Measurements from ENCODE around the gene ARID3C.

ARID3C gene

DNA sequence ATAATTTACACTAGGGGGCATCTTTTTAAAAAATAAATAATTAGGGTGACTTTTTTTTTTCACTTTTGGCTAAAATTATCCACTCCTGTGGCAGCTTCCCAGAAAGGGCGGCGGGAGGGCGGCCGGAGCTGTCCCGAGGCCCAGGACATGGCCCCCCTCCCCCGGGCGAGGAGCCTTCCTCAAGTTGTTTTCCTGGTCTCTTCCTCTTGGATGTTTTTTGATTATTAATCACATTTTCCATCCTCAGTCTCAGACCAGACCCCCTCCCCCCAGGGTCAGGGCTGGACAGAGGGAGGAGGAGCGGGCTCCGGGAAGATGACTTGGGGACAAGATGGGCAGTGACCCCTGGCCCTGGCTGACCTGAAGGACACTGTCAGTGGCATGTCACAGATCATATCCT, 34.7 kb downstream of the ARID3C start:
- DNase-seq (ENCODE audit: low read depth, low spot score), result no peak

DNA sequence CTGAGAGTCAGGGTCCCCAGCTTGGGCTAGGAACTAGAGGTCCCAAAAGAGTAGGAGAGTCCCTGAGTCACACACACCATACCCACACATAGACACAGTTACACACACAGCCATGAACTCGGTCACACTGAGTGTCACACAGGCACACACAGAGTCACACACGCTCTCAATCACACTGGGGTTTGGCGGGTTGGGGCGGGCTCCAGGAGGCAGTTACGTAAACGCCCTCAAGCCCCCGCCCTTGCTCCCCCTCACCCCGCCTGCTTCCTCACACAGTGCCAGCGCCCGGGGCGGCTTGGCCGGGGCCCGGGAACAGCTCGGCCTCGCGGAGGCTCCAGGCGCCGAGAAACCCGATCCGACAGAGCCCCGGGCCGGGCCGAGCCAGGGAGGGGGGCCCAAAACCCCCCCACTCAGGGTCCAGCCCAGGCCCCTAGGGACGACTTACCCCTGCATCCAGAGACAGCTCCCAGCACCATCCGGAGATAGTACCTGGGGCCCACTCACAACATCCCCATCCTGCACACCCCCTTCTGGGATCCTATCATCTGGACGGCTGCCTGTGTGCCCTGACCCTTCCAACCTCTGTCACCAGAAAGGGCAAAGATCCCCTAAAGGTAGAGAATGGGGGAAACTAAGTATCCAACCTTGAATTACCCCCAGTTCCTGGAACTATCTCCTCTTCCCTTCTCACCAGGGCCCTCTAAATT, 35.8 kb downstream of the ARID3C start:
- DNase-seq (ENCODE audit: low read depth, low spot score), result no peak

DNA sequence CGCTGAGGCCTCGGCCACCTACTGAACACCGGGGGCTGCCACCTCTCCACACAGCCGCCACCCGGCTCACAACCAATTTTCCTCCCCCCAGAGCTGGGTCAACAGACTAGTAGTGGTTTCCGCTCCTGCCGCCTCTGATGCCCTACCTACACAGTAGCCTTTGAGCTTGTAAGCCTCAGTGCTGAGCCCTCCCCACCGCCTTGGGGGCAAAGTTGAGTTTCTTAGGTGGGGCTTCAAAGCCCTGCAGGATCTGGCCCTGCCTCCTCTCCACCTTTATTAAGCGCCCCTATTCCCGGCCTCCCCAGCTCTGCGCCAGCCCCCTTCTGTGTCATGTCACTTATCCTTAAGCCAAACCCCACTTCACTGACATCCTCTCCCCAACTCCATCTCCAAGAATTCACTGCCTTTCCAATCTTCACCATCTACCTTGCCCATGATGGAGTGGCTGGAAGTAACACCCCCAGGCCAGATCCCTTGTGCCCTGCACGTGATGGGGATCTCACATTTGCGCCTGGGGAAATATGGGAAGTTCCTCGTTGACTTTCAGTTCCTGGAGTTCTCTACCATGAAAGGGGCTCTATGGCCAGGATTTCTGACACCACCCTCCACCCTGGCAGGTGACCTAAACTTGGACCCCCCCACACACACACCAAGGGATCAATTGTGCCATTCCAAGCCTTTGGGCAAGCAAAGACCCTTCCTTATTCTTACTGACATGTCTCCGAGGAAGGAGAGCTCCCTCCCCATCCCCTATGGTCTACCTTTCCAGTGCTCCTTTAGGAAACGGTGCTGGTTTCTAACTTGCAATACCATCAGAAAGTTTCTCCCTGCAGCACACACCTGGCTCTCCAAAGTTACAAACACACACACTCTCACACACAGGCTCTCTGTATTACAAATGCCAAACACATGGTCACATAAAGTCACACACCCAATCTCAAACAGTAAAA, 36.7 kb downstream of the ARID3C start:
- no peak for DNase-seq (ENCODE audit: low read depth, low spot score)

- peak; percentile 45 for DNase-seq (ENCODE audit: low read depth, low spot score)
Observed at GRCh38 chr9:34591248-34591916, 37.5 kb downstream of the ARID3C start.

- DNase-seq (ENCODE audit: low read depth, low spot score), result no peak
Observed at GRCh38 chr9:34590381-34591247, 38.3 kb downstream of the ARID3C start.

DNA sequence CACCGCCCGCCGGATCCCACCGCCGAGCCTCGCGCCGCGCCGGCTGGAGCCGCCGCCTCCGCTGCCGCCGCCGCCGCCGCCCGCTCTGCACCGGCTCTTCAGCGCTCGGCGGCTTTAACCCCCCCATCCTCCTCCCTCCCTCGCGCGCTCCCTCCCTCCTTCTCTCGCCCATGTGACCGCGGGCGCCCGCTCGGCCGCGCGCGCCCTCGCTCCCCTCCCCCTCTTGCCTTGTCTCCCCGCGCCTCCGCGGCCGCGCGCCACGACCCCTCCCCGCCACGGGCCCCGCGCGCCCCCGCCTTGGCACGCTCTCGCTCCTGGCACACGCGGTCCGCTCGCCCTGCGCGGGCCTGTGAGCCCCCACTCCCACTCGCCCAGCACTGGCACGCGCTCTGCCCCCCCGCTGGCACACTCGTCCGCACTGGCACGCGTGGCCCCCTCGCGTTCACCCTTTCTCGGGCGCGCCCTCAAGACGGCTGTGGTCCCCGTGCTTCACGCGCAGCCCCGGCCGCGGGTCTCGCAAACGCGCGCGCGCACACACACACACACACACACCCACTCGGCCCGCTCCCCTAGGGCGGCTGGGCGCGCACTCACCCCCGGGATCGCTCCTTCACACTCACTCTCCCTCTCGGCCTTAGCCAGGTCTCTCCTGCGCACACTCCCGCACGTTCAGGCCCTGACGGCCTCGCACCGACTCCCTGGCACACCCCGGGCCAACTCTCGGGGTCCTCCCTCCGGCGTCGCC, 39.1 kb downstream of the ARID3C start, which contains the start of gene CNTFR:
TSS of gene CNTFR (minus strand) at position 89 of the 745 bp plus-strand sequence. CDS start 20,743 bp downstream, outside the sequence.
- DNase-seq (ENCODE audit: low read depth, low spot score), result no peak

DNA sequence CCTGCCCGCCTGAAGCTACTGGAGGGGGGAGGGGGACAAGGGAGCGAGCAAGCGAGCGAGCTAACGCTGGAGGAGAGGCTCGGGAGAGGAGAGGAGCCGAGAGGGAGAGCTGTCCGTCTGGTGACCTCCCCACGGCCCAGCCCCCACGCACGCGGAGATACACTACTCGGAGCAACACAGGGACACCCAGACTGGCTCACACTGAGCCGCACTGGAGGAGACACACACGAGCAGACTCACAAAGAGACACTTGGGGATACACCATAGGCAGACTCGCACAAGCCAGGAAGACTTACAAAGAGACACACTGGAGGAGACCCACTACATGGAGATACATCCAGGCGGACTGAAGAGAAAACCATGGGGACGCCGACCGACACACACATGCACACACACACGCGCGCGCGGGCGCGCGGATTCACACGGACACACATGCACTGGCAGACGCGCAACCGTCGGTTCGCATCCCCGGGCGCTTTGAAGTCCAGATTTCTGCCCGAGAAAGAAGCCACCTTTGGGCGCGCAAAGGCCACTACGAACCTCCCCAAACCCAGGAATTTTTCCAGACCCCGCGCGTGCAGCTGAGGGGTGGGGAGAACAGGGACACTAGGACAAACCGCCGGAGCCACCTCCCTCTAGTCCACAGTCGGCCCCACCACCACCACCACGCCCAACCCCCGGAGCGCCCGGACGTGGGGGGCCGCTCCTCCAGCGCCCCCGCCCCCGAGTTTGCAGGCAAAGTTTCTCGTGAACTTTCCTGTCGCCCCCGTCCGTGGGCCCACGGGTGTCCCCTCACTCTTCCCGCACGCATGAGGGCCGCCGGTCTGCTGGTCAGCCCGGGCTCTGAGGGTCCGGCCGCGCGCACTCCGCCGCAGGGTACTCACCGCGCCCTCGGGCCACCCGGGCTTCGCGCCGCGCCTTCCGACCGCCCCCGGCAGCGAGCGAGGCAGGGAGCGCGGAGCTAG, 39.9 kb downstream of the ARID3C start:
- no peak for DNase-seq (ENCODE audit: low read depth, low spot score)

DNA sequence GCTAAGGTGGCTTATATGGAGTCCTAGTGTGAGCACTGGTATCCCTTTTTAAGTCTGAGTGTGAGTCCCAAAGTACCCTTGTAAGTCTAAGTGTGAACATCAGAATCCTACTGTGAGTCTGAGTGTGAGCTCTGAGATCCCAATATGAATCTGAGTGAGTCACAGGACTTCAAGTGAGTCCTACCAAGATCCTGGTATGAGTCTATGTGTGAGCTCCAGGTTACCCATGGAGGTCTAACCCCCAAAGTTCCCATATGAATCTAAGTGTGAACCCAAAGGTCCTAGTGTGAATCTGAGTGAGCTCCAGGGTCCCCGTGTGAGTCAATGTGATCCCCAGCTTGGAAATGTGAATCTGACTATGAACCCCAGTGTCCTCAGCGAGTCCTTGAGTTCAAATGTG, 41.6 kb downstream of the ARID3C start:
- DNase-seq (ENCODE audit: low read depth, low spot score), result no peak

GRCh38 chr9:34585946-34586669, 42.8 kb downstream of the ARID3C start:
- DNase-seq (ENCODE audit: low read depth, low spot score), result no peak

DNA sequence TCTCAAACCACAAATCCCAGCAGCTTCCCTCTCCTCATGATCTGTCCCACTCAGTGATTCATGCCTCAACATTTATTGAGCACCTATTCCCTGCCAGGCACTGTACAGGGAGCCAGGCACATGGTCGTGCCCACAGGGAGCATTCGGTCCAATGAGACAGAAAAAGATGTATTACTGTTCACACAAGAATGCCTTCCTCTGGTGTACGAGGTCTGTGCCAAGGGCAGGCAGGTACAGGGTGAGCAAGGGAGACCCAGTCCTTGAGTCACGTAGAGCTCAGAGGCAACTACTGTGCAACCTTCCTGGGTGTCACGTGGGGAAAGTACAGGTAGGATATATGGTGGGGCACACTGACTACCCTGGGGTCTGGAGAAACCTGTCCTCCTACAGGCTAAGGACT, 43.9 kb downstream of the ARID3C start:
- no peak for DNase-seq (ENCODE audit: low read depth, low spot score)

GRCh38 chr9:34582787-34583186, 46.1 kb downstream of the ARID3C start:
- DNase-seq (ENCODE audit: low read depth, low spot score), result no peak

- no peak for DNase-seq (ENCODE audit: low read depth, low spot score)
Observed at GRCh38 chr9:34581318-34581717, 47.5 kb downstream of the ARID3C start.

DNA sequence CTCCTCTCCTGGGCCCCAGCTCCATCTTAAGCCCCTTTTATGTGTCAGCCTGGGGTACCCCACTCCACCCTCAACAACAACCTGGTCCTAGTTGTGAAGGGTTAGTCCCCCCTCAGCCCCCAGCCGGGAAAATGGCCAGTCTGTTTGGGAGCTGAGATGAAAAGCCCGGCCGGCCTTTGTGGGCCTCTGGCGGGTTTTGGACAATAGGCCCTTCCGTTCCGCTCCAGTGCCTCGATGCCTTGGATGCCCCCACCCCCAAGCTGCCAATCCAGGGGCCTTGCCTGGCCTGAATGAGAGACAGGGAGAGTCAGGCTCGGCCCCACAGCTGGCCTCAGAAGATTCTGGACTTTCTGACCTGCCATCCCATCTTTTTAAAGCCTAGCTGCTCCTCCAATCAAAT, 48.5 kb downstream of the ARID3C start:
- DNase-seq (ENCODE audit: low read depth, low spot score), result no peak

- DNase-seq (ENCODE audit: low read depth, low spot score), result no peak
Observed at GRCh38 chr9:34579808-34580163, 49.1 kb downstream of the ARID3C start.

DNA sequence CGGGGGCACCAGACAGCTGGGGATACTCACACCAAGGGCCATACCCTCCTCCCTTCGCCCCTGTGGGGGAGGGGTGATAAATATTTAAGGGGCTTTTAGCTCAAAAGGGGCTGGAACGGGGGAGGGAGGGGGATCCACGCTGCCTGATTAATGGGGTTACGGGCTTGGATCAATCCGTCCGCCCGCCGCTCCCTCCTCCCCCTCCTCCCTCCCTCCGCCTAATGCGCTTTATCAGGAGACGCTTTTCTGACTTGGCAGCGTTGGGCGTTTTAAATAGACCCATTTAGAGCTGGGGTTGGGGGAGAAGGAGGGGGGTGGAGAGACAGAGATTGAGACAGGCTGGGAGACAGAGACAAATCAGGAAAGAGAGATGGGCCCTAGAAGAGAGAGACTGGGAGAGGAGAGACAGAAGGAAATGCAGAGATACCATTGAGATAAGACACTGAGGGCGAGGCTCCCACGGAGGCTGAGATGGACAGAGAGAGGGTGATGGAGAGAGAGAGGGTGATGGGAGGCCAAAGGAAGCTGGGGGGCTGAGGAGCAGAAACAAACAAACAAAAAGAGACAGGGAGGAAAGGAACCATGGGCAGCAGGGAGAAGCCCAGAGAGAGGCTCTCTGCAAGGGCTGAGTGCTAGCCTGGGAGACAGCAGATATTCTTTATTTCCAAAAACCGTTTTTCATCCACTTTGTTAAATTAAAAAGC, 49.6 kb downstream of the ARID3C start:
- DNase-seq (ENCODE audit: low read depth, low spot score), result no peak

DNA sequence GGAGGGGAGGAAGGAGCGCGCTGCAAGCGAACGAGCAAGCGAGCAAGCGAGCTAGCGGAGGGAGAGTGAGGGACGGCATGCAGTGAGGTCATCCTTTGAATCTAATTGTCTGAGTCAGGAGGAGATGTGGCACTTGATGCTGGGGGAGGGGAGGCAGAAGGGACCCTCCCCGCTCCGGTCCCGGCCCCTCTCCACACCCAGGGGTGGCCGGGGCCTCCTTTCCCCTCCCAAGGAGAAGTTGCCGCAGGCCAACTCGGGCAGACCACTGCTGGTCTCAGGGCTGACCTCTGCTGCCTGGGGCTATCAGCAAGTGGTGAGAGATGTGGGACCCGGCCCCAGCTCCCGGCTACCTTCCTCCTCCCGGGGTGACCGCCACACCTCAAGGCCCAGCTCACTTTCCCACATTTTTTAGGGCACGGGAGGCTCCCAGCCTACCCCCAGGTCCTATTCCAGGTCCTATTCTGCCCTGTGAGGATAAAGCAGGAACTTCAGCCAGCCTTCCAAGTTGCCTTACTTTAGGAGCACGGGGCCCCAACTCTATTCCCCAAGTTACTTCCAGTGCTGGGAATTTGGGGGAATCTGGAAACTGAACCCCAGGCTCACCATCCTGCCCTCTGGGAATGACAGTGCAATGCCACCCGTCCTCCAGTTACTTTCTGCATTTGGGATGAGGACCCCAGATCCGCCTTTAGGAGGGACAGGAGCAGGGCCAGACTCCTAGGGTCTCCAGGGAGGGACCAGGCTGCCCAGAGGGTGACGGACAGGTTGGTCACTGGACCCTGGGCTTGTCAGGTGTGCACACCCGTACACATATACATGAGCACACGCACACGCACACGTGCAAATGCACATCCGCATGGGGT, 50.4 kb downstream of the ARID3C start:
- no peak for DNase-seq (ENCODE audit: low read depth, low spot score)

All from brain pericyte (primary cell).